OCI-LY3 (cell line): ENCODE data around the gene OPCML.

ENCODE experiments used
- H2AFZ ChIP-seq: fragments of 200-600, 300-600 bp; shearing (Covaris generic); 2 replicates; pipeline ENCODE4 v1.6.0; 2014; ENCODE audit warnings: antibody characterized with exemption, low read depth, low read length
- H3K27ac ChIP-seq: fragments of 200-600, 300-600 bp; sonication (generic); 2 replicates; pipeline ENCODE4 v1.5.1; 2014; ENCODE audit warnings: mild to moderate bottlenecking, low read length, moderate library complexity, mixed read lengths
- H3K27me3 ChIP-seq: fragments of 200-600, 300-600 bp; sonication (generic); 2 replicates; pipeline ENCODE4 v1.6.1; 2014; ENCODE audit warnings: low read depth, low read length, mixed read lengths
- H3K36me3 ChIP-seq: fragments of 200-600, 300-600 bp; sonication (generic); replicated peaks from 2 replicates; pipeline ENCODE3; 2014; ENCODE audit warnings: low read depth, low read length, mixed read lengths
- H3K4me1 ChIP-seq: fragments of 300-600, 200-600 bp; sonication (generic); 2 replicates; pipeline ENCODE4 v1.6.1; 2014; ENCODE audit warnings: low read length, mixed read lengths
- H3K4me2 ChIP-seq: fragments of 200-600, 300-600 bp; sonication (generic); 2 replicates; pipeline ENCODE4 v1.6.1; 2014; ENCODE audit warnings: low read length, mixed read lengths
- H3K4me3 ChIP-seq: fragments of 300-600, 200-600 bp; sonication (generic); 2 replicates; pipeline ENCODE4 v1.5.1; 2014; ENCODE audit warnings: antibody characterized with exemption, mild to moderate bottlenecking, low read length, moderate library complexity
- H3K79me2 ChIP-seq: fragments of 300-600, 200-600 bp; shearing (Covaris generic); 2 replicates; pipeline ENCODE4 v1.6.1; 2014; ENCODE audit warnings: mild to moderate bottlenecking, low read length, mixed read lengths
- H3K9ac ChIP-seq: fragments of 300-600, 200-600 bp; shearing (Covaris generic); 2 replicates; pipeline ENCODE4 v1.6.0; 2014; ENCODE audit warnings: mild to moderate bottlenecking, low read length, moderate library complexity
- H3K9me3 ChIP-seq: fragments of 200-600, 300-600 bp; shearing (Covaris generic); 2 replicates; pipeline ENCODE4 v1.6.1; 2014; ENCODE audit warnings: low read length, mixed read lengths; ENCODE audit not compliant: insufficient read depth
- H4K20me1 ChIP-seq: fragments of 200-600, 300-600 bp; sonication (generic); 2 replicates; pipeline ENCODE4 v1.6.1; 2016; ENCODE audit warnings: low read length, mixed read lengths; ENCODE audit not compliant: insufficient read depth
- CTCF ChIP-seq: fragments of 200-600, 300-600 bp; sonication (generic); IDR thresholded peaks from 2 replicates; pipeline ENCODE4 v1.5.1; 2014; ENCODE audit warnings: antibody characterized with exemption, low read length, low read depth
- EZH2phosphoT487 ChIP-seq: fragments of 200-600 bp; shearing (Covaris generic); IDR thresholded peaks from 2 replicates; pipeline ENCODE4 v1.6.1; 2018; ENCODE audit warnings: antibody characterized with exemption, mixed run types, low read depth

The OPCML gene

GRCh38 chr11:132876705-132877104, 655.6 kb downstream of the OPCML start:
- Histone ChIP-seq H3K27me3 (no peaks in the 10 kb centered on the region), H4K20me1 (no peaks in the 10 kb centered on the region), H3K4me3 (no peak overlapping the region), H3K9me3 (no peaks in the 10 kb centered on the region), H3K4me2 (no peak overlapping the region), H3K79me2 (no peaks in the 10 kb centered on the region), H3K9ac (no peak overlapping the region), H3K36me3 (no peaks in the 10 kb centered on the region), H2AFZ (no peak overlapping the region), H3K4me1 (no peaks in the 10 kb centered on the region), H3K27ac (no peak overlapping the region)
- TF ChIP-seq EZH2phosphoT487 (no peak), CTCF (no peak)

- TF ChIP-seq CTCF (no peak), EZH2phosphoT487 (no peak)
- Histone ChIP-seq H3K4me1 (no peaks in the 10 kb centered on the region), H3K27me3 (no peaks in the 10 kb centered on the region), H3K4me2 (no peak overlapping the region), H3K79me2 (no peaks in the 10 kb centered on the region), H3K9me3 (no peaks in the 10 kb centered on the region), H3K9ac (no peak overlapping the region), H4K20me1 (no peaks in the 10 kb centered on the region), H2AFZ (no peak overlapping the region), H3K27ac (no peak overlapping the region), H3K36me3 (no peaks in the 10 kb centered on the region), H3K4me3 (no peak overlapping the region)
These were observed 656.1 kb downstream of the OPCML start for GRCh38 chr11:132876239-132876638.

- Histone ChIP-seq H2AFZ (no peak overlapping the region), H3K4me1 (no peaks in the 10 kb centered on the region), H3K27ac (no peak overlapping the region), H3K79me2 (no peaks in the 10 kb centered on the region), H3K9me3 (no peaks in the 10 kb centered on the region), H3K27me3 (no peaks in the 10 kb centered on the region), H3K9ac (no peak overlapping the region), H4K20me1 (no peaks in the 10 kb centered on the region), H3K4me3 (no peak overlapping the region), H3K36me3 (no peaks in the 10 kb centered on the region), H3K4me2 (no peak overlapping the region)
- TF ChIP-seq CTCF (no peak), EZH2phosphoT487 (no peak)
These were observed 657.7 kb downstream of the OPCML start for GRCh38 chr11:132874638-132875037.

- Histone ChIP-seq H3K9ac (no peak overlapping the region), H3K4me1 (no peaks in the 10 kb centered on the region), H3K4me2 (no peak overlapping the region), H3K4me3 (no peak overlapping the region), H3K79me2 (no peaks in the 10 kb centered on the region), H3K27ac (no peak overlapping the region), H3K9me3 (no peaks in the 10 kb centered on the region), H4K20me1 (no peaks in the 10 kb centered on the region), H3K36me3 (no peaks in the 10 kb centered on the region), H3K27me3 (no peaks in the 10 kb centered on the region), H2AFZ (no peak overlapping the region)
- TF ChIP-seq EZH2phosphoT487 = no peak
- no peak for TF ChIP-seq CTCF
These were observed 658.5 kb downstream of the OPCML start for GRCh38 chr11:132873841-132874240.
